Activated naive CD8-positive, alpha-beta T cell treated with anti-CD3 and anti-CD28 coated beads, Interleukin-2, amount 50 U/mL, for 24 hours (primary cell): ENCODE results near the gene EMD.
"Not testable (repeated sequence)": the region's sequence is repeated elsewhere in the genome, so short reads cannot be mapped to it uniquely, and the experiment has no call there.

Experiments used
- ATAC-seq: fragments of 150-1000 bp; cut with Tn5 transposase; one replicate; pipeline ENCODE4 v1.10.0; 2021
- DNase-seq: peaks from one replicate; pipeline ENCODE4 v3.0.0; 2021
- H3K27ac Mint-ChIP-seq: one replicate; pipeline ENCODE4 v1.8.0; 2021; ENCODE audit warnings: mild to moderate bottlenecking, mixed read lengths
- H3K27me3 Mint-ChIP-seq: one replicate; pipeline ENCODE4 v1.8.0; 2021; ENCODE audit warnings: mixed read lengths
- H3K36me3 Mint-ChIP-seq: one replicate; pipeline ENCODE4 v1.8.0; 2021; ENCODE audit warnings: low read depth, mixed read lengths
- H3K4me1 Mint-ChIP-seq: one replicate; pipeline ENCODE4 v1.8.0; 2021; ENCODE audit warnings: mixed read lengths
- H3K4me3 Mint-ChIP-seq: one replicate; pipeline ENCODE4 v1.8.0; 2021; ENCODE audit warnings: mild to moderate bottlenecking, moderate library complexity, mixed read lengths
- H3K9me3 Mint-ChIP-seq: one replicate; pipeline ENCODE4 v1.8.0; 2021; ENCODE audit warnings: mixed read lengths

The EMD gene

DNA sequence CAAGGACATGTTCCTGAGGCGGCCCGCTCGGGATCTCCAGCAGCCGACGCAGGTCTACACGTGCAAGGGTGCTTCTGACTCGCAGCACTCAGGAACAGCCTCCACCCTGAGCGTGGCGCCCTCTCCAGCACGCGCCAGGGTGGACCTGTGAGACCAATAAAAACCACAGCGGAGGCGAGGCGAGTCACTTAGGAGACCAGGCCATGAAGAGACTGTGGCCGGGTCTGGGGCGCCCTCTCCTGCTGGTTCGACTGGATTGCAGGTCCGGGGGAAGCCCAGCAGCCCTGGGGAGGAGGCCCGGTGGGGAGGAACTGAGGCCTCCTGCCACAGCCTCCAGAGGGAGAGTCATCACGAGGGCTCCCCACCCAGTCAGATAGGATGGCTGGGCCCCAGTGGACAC is 9.0 kb downstream of the EMD start:
- not testable (repeated sequence) for H3K27ac Mint-ChIP-seq, H3K4me3 Mint-ChIP-seq, H3K36me3 Mint-ChIP-seq, H3K9me3 Mint-ChIP-seq, H3K27me3 Mint-ChIP-seq, H3K4me1 Mint-ChIP-seq, DNase-seq
- ATAC-seq: peak; percentile 31

DNA sequence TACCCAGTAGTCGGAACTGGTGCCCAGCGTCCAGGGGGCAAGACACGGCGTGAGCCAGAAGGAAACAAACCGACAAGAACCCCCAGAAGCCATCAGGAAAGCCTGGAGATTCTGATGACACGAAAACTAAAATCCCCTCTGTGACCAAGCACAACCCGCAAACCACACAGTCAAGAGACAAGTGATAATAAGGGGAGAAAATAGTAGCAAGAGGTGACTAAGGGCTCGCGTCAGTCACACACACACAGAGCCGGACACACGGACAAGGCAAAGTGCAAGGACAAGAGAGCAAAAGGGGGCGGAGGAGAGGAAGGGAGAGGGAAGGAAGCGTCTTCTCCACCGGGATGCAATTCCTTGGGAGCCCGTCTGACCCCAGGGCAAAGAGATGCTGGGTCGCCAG is 9.6 kb downstream of the EMD start:
- H3K27ac Mint-ChIP-seq, DNase-seq, H3K4me1 Mint-ChIP-seq, H3K27me3 Mint-ChIP-seq, H3K9me3 Mint-ChIP-seq, H3K4me3 Mint-ChIP-seq, H3K36me3 Mint-ChIP-seq: not testable (repeated sequence)
- ATAC-seq: peak; percentile 27

DNA sequence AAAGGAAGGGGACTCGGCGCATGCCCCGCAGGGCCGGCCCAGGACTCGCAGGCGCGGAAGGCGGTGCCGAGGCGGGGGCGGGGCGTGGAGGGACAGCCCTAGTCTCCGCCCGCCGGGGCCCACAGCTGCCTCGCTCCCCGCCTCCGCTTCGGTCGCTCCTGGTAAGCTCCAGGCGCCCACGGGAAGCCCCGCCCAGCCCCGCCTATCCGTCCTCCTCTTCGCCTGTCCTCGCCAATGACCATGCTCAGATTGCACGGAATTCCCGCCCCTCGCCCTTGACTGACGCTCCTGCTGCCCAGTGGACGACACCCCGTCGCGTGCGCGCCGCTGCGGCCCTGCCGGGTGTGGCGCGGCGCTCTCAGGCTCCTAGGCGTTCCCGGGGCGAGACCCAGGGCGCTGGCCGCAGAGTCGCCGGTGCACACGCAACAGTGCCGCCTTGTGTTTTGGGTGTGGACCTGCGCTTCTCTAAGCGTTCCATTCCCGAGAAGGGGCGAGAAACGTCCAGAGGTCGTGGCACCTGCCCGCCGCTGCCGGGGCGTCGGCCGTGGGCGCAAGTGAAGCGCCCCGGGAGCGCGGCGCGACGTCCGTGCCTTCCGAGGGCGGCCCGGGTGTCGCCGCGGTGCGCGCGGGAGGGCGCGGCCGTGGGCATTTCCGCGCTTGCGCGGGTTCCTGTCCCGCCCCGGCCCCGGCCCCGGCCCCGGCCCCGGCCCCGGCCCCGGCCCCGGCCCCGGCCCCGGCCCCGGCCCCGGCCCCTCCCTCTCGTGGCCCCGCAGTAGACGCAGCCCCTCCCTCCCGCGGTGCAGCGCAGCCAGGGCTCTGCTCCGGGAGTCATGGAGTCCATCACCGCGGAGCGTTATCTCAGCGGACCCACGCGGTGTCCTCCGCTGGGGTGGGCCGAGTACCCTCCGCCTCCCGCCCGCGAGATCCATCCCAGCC is 11.0 kb downstream of the EMD start:
- not testable (repeated sequence) for H3K4me3 Mint-ChIP-seq, H3K9me3 Mint-ChIP-seq, H3K27ac Mint-ChIP-seq, H3K36me3 Mint-ChIP-seq, H3K4me1 Mint-ChIP-seq, H3K27me3 Mint-ChIP-seq, DNase-seq
- ATAC-seq: peak; percentile 66

DNA sequence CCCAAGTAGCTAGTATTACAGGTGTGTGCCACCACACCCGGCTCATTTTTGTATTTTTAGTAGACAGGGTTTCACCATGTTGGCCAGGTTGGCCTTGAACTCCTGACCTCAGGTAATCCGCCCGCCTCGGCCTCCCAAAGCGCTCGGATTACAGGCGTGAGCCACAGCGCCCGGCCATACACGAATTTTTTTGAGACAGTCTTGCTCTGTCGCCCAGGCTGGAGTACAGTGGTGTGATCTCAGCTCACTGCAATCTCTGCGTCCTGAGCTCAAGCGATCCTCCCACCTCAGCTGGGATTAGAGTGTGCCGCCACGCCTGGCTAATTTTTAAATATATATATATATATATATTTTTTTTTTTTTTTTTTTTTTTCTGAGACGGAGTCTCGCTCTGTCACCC is 17.3 kb downstream of the EMD start:
- Mint-ChIP-seq H3K4me3 (peak overlapping the region; percentile 89), H3K36me3 (peaks cover 33% of the 10 kb centered on the region), H3K4me1 (peaks cover 22% of the 10 kb centered on the region)
- not testable (repeated sequence) for ATAC-seq, H3K27ac Mint-ChIP-seq, H3K9me3 Mint-ChIP-seq, H3K27me3 Mint-ChIP-seq, DNase-seq

DNA sequence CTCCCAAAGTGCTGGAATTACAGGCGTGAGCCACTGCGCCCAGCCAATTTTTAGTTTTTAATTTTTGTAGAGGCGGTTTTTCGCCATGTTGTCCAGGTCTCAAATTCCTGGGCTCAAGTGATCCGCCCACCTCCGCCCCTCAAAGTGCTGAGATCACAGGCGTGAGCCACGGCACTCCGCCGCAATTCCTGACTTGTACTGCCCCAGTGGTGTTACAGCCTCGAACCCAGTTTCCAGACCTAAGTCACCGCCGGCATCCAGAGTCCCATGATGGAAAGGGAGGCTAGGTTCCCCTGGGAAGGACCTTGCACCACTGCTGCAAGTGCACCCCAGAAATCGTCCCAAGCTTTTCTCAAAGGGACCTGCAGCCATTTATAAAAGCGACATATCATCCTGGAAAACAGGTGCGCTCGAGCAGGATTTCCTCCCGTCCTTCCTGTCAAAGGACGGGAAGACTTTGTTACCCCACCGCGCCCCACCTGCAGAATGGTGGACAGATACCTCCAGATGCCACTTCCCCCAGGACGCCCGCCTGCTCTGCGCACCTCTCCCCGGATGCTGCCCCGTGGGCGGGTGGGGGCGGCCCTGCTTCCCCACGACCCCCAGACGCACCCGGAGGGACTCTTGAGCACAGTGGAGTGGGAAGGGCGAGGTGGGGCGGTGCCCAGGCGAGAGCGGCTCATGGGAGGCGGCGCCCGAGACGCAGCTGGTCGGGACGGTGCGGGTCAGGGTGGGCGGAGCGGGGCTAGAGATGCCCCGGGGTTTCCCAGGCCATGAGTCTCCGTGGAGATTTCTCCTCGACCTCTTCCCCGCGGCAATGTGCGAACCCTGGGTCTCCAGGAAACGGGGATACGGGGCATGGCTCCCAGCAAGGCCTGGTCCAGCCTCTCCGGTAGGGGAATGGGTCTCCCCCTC is 18.1 kb downstream of the EMD start:
- Mint-ChIP-seq H3K27me3 (peaks cover 4% of the 10 kb centered on the region), H3K27ac (peak overlapping the region; percentile 96), H3K4me1 (peaks cover 22% of the 10 kb centered on the region), H3K4me3 (peak overlapping the region; percentile 89), H3K9me3 (no peaks in the 10 kb centered on the region), H3K36me3 (peaks cover 34% of the 10 kb centered on the region)
- DNase-seq (peak; percentile 72), ATAC-seq (peak; percentile 69)

DNA sequence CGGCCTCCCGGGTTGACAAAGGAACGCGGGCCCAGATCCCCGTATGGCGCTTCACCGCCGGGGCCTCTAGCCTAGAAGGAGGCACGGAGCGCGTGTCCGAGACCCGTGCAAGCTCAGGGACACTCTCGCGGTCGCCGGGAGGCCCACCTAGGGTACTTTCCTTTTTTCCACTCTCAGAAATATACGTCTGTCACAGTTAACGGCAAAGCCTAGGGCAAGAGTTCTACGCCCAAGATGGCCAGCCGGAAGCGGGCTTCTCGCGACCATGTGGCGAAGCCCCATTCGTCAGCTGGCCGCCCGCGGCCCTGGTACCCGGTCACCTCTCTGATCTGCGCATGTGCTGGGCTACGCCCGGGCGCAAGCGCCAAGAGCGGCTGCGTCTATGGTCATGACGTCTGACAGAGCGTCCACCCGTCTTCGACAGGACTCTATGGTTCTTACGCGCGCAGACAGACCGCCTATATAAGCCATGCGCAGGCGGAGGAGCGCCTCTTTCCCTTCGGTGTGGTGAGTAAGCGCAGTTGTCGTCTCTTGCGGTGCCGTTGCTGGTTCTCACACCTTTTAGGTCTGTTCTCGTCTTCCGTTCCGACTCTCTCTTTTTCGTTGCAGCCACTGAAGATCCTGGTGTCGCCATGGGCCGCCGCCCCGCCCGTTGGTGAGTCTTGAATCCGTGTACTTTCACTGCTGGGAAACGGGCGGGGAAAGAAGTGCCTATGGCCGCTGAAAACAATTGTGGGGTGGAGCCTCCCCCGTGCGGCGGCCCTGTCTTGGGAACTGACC is 19.0 kb downstream of the EMD start, which contains the start of gene RPL10:
Gene RPL10 (plus strand): TSS at position 490 of the 780 bp plus-strand sequence. CDS start 143 bp downstream, at position 633.
- peak within 1 kb of the TSS; percentile 89 for H3K4me3 Mint-ChIP-seq
- DNase-seq (peak; percentile 88), ATAC-seq (peak; percentile 80)
- peaks cover 4% of the 10 kb centered on the region for H3K27me3 Mint-ChIP-seq
- H3K9me3 Mint-ChIP-seq: no peaks in the 10 kb centered on the region
- H3K27ac Mint-ChIP-seq: peak within 1 kb of the TSS; percentile 96
- peaks cover 22% of the 10 kb centered on the region for H3K4me1 Mint-ChIP-seq
- H3K36me3 Mint-ChIP-seq: peaks cover 34% of the 10 kb centered on the region

DNA sequence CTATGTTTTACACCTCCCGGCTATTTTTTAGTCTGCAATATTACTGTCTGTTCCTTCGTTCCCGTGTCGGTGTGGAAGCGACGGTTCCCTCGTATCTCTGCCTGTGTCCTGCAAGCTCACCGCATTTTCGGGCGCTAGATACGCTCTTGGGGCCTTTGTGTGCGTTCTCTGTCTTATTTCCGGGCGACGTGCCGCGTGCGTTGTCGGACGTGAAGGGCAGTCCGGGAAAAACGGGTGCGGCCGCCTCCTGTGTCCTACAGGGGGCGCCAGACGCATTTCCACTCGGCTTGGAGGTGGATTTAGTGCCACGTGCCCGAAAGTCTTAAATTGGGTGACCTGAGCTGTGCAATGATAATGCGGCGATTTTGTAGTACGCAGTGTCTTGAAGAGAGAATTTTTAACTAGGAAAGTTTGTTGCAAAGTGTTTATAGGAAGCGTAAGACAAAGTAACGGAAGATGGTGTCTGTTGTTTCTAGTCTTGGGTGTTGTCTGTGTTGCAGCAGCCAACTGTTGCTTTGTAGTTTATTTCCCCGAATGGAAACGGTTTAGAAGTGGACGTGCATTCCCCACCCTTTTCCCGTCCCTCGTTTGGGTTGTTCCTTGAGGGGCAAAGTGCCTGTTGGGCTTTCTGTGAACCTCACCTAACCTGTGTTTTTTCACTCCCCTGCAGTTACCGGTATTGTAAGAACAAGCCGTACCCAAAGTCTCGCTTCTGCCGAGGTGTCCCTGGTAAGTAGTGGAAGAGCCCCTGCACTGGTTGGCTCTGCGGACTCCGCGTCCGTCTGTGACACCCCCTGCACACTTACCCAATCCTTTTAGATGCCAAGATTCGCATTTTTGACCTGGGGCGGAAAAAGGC is 19.8 kb downstream of the EMD start:
- Mint-ChIP-seq H3K4me3 (peak overlapping the region; percentile 89), H3K4me1 (peaks cover 22% of the 10 kb centered on the region)
- DNase-seq: peak; percentile 77

DNA sequence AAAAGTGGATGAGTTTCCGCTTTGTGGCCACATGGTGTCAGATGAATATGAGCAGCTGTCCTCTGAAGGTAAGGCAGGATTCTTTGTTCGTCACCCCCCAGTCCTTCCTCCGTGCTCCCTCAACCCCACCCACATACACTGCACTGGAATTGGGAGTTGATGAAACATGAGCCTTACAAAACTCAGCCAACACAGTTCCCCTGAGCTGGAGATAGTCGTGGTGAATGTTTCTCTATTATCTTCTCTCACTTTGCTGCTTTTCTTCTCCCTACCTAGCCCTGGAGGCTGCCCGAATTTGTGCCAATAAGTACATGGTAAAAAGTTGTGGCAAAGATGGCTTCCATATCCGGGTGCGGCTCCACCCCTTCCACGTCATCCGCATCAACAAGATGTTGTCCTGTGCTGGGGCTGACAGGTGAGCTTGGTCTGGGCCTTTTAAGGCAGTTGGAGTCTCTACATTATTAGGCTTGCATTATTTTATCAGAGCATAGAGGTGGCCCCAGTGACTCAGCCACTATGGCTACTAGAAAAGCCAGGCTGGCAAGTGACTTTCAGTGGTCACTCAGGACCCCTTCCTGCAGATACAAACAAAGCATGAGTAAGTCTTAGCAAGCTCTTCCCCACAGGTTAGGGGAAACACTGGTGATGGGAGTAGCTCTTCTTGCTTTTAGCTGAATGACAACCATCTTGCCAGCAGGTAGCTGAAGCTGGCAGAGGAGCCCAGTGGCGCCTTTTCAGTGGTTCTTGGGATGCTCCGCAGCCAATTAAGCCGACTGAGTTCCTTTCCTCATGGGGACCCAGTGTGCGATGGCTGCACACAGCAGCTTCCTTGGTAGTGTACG is 20.7 kb downstream of the EMD start:
- Mint-ChIP-seq H3K27ac (peak overlapping the region; percentile 96), H3K36me3 (peaks cover 34% of the 10 kb centered on the region), H3K27me3 (peaks cover 4% of the 10 kb centered on the region), H3K9me3 (no peaks in the 10 kb centered on the region), H3K4me3 (peak overlapping the region; percentile 89), H3K4me1 (peaks cover 22% of the 10 kb centered on the region)
- ATAC-seq: no peak
- DNase-seq: no peak

More for the DNA sequence above, 19.8 kb downstream of the EMD start:
- peak overlapping the region; percentile 96 for H3K27ac Mint-ChIP-seq
- peak; percentile 12 for ATAC-seq
- no peaks in the 10 kb centered on the region for H3K9me3 Mint-ChIP-seq
- peaks cover 4% of the 10 kb centered on the region for H3K27me3 Mint-ChIP-seq
- H3K36me3 Mint-ChIP-seq: peaks cover 34% of the 10 kb centered on the region

DNA sequence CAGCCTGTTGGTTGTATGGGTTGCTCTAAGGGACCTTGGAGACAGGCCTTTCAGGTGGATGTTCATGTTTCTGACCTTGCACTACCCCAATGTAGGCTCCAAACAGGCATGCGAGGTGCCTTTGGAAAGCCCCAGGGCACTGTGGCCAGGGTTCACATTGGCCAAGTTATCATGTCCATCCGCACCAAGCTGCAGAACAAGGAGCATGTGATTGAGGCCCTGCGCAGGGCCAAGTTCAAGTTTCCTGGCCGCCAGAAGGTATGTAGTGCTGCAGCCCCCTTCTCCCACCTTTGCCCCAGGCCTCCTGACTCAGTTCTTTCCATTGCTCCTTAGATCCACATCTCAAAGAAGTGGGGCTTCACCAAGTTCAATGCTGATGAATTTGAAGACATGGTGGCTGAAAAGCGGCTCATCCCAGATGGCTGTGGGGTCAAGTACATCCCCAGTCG is 21.3 kb downstream of the EMD start:
- peak overlapping the region; percentile 96 for H3K27ac Mint-ChIP-seq
- H3K27me3 Mint-ChIP-seq, H3K9me3 Mint-ChIP-seq, ATAC-seq, DNase-seq: not testable (repeated sequence)
- H3K36me3 Mint-ChIP-seq: peaks cover 34% of the 10 kb centered on the region
- peak overlapping the region; percentile 89 for H3K4me3 Mint-ChIP-seq
- peaks cover 22% of the 10 kb centered on the region for H3K4me1 Mint-ChIP-seq

DNA sequence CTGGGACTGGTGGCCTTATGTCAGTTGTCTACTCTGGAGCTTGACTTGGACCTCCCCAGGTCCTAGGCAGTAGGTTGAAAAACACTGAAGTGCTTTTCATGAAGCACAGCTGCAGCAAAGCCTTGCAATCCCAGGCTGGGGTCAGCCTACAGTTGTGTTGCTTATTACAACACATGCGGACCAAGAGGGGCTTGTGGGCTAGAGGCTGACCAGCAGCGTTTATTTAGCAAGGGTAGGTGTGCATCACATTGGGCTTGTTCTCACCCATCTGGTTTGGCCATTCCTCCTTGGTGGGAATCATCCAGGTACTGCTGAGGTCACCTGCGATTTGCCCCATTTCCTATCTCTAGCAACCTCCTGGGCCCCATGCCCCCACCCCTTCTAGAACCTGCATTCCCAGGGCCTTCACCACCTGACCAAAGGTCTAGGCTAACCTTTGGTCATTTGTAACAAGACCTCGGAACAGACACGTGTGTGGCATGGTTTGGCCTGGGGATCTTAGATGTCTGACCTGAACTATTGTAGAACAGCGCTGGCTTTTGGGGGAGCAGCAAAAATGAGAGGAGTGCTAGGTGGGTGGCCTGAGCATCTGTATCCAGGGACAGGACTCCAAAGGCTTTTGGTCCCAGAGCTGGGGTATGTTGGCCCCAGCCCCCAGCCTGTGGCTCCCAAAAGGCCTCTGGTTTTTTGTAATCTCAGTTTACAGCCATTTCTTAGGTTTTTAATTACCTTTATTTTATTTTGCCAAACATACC is 22.1 kb downstream of the EMD start:
- peak overlapping the region; percentile 89 for H3K4me3 Mint-ChIP-seq
- peaks cover 4% of the 10 kb centered on the region for H3K27me3 Mint-ChIP-seq
- ATAC-seq: no peak
- H3K4me1 Mint-ChIP-seq: peaks cover 22% of the 10 kb centered on the region
- H3K27ac Mint-ChIP-seq: peak overlapping the region; percentile 96
- DNase-seq: peak; percentile 37
- peaks cover 34% of the 10 kb centered on the region for H3K36me3 Mint-ChIP-seq
- no peaks in the 10 kb centered on the region for H3K9me3 Mint-ChIP-seq

DNA sequence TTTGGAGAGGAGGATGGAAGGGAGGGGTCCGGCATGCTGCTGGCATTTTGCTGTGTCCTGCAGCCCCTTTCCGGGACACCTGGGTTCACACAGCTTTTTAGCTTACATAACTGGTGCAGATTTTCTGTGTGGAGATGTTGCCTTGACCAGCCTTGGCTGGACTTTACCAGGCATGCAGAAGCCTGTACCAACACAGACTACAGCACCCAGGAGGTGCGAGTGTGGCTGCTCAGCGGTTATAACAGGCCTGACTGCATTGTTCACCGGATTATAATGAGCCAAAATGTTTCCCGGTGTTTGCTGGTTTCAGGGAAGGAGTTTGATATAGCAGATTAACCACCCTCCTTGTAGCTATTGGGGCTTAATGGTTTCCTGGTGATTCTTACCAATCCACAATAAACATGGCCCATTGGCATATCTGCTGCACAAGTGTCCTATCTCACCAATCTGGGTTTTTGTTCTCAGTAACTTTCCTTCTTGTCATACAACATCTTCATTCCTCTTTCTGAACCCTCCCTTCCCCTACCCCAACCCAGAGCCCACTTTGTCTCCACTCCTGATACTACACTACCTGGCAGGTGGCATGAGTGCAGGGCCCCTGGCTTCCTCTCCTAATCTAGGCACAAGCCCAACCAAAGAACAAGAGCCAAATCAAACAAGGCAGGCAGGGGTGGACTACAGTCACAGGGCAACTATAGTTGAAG is 23.0 kb downstream of the EMD start:
- Mint-ChIP-seq H3K4me3 (no peak overlapping the region), H3K36me3 (peaks cover 34% of the 10 kb centered on the region), H3K4me1 (peaks cover 21% of the 10 kb centered on the region), H3K27me3 (peaks cover 4% of the 10 kb centered on the region), H3K27ac (peak overlapping the region; percentile 35), H3K9me3 (no peaks in the 10 kb centered on the region)
- ATAC-seq: no peak
- no peak for DNase-seq
